ENCODE results near the gene SIGLEC7. TPM values are rescaled to one million over a fixed set of nuclear protein-coding genes. Genes with fewer than 3 reads are reported as not detected.

Gene SIGLEC7
- polyA plus RNA-seq, 1 experiment = not detected

- Histone ChIP-seq H3K27me3 (ENCODE audit: control insufficient read depth, insufficient read depth, low read length) (peaks cover 1% of the 10 kb centered on the region), H3K9me3 (ENCODE audit: control insufficient read depth, insufficient read depth, low read length) (no peaks in the 10 kb centered on the region), H3K4me3 (ENCODE audit: low read depth, low read length) (no peak overlapping the region), H3K27ac (ENCODE audit: low read depth, low read length) (no peak overlapping the region)
- no peak for DNase-seq (ENCODE audit: low read depth, low spot score)
- CTCF ChIA-PET = interaction anchor here (1.2 to 1.5 kb wide), 2 partner anchors 14 to 150 kb away, joined by 3 to 4 read pairs; no protein-coding TSS in a partner anchor
- no peak for TF ChIP-seq CTCF (IDR thresholded peaks at IDR 0.05; ENCODE audit: low read depth, low read length)
- POLR2A ChIA-PET = no interaction called here
Measured at GRCh38 chr19:51172223-51172622, 30.1 kb downstream of the SIGLEC7 start.

DNA sequence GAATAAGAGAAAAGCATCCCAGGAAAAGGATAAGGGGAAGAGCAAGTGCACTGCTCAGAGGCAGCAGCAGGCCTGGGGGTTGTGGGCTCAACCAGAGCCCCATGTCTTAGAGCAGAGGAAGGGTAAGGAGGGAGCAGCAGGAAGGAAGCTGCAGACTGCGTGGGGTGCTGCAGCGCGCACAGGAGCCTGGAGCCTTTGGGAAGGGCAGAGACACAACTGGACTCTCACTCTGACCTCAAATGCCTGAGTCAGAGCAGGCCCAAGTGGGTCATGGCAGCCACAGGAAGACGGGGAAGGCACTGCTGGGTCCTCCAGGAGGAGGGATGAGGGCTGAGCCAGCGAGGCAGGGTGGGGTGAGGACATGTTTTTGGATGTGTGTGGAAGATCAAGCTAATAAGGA, 31.6 kb downstream of the SIGLEC7 start:
- no peak overlapping the region for H3K27ac ChIP-seq (ENCODE audit: low read depth, low read length)
- H3K27me3 ChIP-seq (ENCODE audit: control insufficient read depth, insufficient read depth, low read length) = no peaks in the 10 kb centered on the region
- DNase-seq (ENCODE audit: low read depth, low spot score) = no peak
- TF ChIP-seq CTCF (IDR thresholded peaks at IDR 0.05; ENCODE audit: low read depth, low read length) = no peak
- H3K4me3 ChIP-seq (ENCODE audit: low read depth, low read length) = no peak overlapping the region
- POLR2A ChIA-PET = no interaction called here
- no peaks in the 10 kb centered on the region for H3K9me3 ChIP-seq (ENCODE audit: control insufficient read depth, insufficient read depth, low read length)
- CTCF ChIA-PET = interaction anchor here (0.5 to 1.4 kb wide), 3 partner anchors 152 to 242 kb away, joined by 4 to 7 read pairs (median 6); no protein-coding TSS in a partner anchor

DNA sequence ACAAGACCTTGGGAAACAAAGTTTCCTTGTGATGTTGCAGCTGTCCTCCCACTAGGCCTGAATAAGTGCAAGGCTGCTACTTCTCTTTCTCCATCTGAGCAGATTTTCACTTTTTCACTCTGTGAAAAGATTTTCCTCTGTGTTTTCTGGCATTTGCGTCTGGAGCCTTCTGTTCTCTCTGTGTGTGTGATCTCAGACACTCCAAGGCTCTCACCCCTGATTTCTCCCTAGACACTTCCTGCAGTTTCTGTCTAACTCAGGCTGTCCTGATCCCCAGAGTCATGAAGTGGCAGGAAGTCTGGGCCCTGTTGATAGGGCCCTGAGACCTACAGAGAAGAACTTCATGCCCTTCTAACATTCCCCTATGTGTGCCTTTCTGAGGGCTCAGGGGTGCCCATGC, 37.2 kb downstream of the SIGLEC7 start:
- CTCF ChIA-PET = no interaction called here

GRCh38 chr19:51181377-51181912, 39.3 kb downstream of the SIGLEC7 start:
- no peaks in the 10 kb centered on the region for H3K27me3 ChIP-seq (ENCODE audit: control insufficient read depth, insufficient read depth, low read length)
- CTCF ChIA-PET = no interaction called here
- H3K27ac ChIP-seq (ENCODE audit: low read depth, low read length) = no peak overlapping the region
- no peak for TF ChIP-seq CTCF (IDR thresholded peaks at IDR 0.05; ENCODE audit: low read depth, low read length)
- H3K4me3 ChIP-seq (ENCODE audit: low read depth, low read length) = no peak overlapping the region
- POLR2A ChIA-PET = no interaction called here
- H3K9me3 ChIP-seq (ENCODE audit: control insufficient read depth, insufficient read depth, low read length) = peaks cover 32% of the 10 kb centered on the region
- DNase-seq (ENCODE audit: low read depth, low spot score) = no peak

More for the DNA sequence above, 37.2 kb downstream of the SIGLEC7 start:
- no peak overlapping the region for H3K27ac ChIP-seq (ENCODE audit: low read depth, low read length)
- DNase-seq (ENCODE audit: low read depth, low spot score) = no peak
- H3K27me3 ChIP-seq (ENCODE audit: control insufficient read depth, insufficient read depth, low read length) = no peaks in the 10 kb centered on the region
- H3K4me3 ChIP-seq (ENCODE audit: low read depth, low read length) = no peak overlapping the region
- no peak for TF ChIP-seq CTCF (IDR thresholded peaks at IDR 0.05; ENCODE audit: low read depth, low read length)
- peaks cover 16% of the 10 kb centered on the region for H3K9me3 ChIP-seq (ENCODE audit: control insufficient read depth, insufficient read depth, low read length)
- POLR2A ChIA-PET = no interaction called here

GRCh38 chr19:51181913-51182419, 39.9 kb downstream of the SIGLEC7 start:
- POLR2A ChIA-PET = no interaction called here
- peaks cover 34% of the 10 kb centered on the region for H3K9me3 ChIP-seq (ENCODE audit: control insufficient read depth, insufficient read depth, low read length)
- no peak for DNase-seq (ENCODE audit: low read depth, low spot score)
- CTCF ChIA-PET = no interaction called here
- no peak overlapping the region for H3K4me3 ChIP-seq (ENCODE audit: low read depth, low read length)
- H3K27ac ChIP-seq (ENCODE audit: low read depth, low read length) = no peak overlapping the region
- no peak for TF ChIP-seq CTCF (IDR thresholded peaks at IDR 0.05; ENCODE audit: low read depth, low read length)
- no peaks in the 10 kb centered on the region for H3K27me3 ChIP-seq (ENCODE audit: control insufficient read depth, insufficient read depth, low read length)
